SK-N-SH (cell line): ENCODE results near the gene UBE3B. TPM values are rescaled to one million over a fixed set of nuclear protein-coding genes. Genes with fewer than 3 reads are reported as not detected.

ENCODE experiments used
- CTCF ChIA-PET: fragments of 300-600, 350-600 bp; formaldehyde crosslinking; extraction: SDS; loops from one replicate; lab custom pipeline; 2021; lab: Yijun Ruan, JAX
- POLR2A ChIA-PET: fragments of 350-600 bp; sonication (Branson Sonifier 250); formaldehyde crosslinking; extraction: SDS; loops from one replicate; lab custom pipeline; 2020; ENCODE audit warnings: antibody characterized with exemption, inconsistent platforms; lab: Yijun Ruan, JAX
- DNase-seq: peaks from one replicate; pipeline ENCODE4 v3.0.0; 2012
- H2AFZ ChIP-seq: fragments of 200-600 bp; sonication (generic); 2 replicates; pipeline ENCODE4 v1.8.1; 2016; ENCODE audit warnings: antibody characterized with exemption, mild to moderate bottlenecking, low read depth
- H3F3A ChIP-seq: fragments of 200-600 bp; sonication (generic); replicated peaks from 2 replicates; pipeline ENCODE3; 2016; ENCODE audit warnings: antibody characterized with exemption, mild to moderate bottlenecking; ENCODE audit not compliant: insufficient read depth
- H3K27ac ChIP-seq, 2 experiments: fragments of 200-500 bp in 1 of 2; fragments of 200-600 bp in 1 of 2; sonication (Bioruptor generic) in 1 of 2; sonication (generic), shearing (Covaris generic) in 1 of 2; 2 replicates each; pipeline versions ENCODE4 v1.5.1 to v1.6.1; 2014 to 2016; ENCODE audit warnings: low read depth in 2 of 2, inconsistent platforms in 1 of 2, low read length in 1 of 2, mild to moderate bottlenecking in 1 of 2, mixed read lengths in 1 of 2
- H3K27me3 ChIP-seq: fragments of 200-600 bp; sonication (generic), shearing (Covaris generic); 2 replicates; pipeline ENCODE4 v1.6.1; 2016; ENCODE audit warnings: mixed run types; ENCODE audit not compliant: insufficient read depth
- H3K36me3 ChIP-seq, 2 experiments: fragments of 200-500 bp in 1 of 2; fragments of 200-600 bp in 1 of 2; sonication (Bioruptor generic) in 1 of 2; sonication (generic) in 1 of 2; replicated peaks in 1 of 2; 2 replicates each; pipeline versions ENCODE3 to v1.5.1; 2014 to 2016; ENCODE audit warnings: low read length in 1 of 2, mild to moderate bottlenecking in 1 of 2; ENCODE audit not compliant: insufficient read depth in 2 of 2, control insufficient read depth in 1 of 2
- H3K4me1 ChIP-seq, 2 experiments: fragments of 200-500 bp in 1 of 2; fragments of 200-600 bp in 1 of 2; sonication (Bioruptor generic) in 1 of 2; sonication (generic), shearing (Covaris generic) in 1 of 2; 2 replicates each; pipeline versions ENCODE4 v1.5.1 to v1.6.1; 2014 to 2016; ENCODE audit warnings: low read depth in 1 of 2, low read length in 1 of 2, mixed run types in 1 of 2; ENCODE audit not compliant: insufficient read depth in 2 of 2, control insufficient read depth in 1 of 2
- H3K4me2 ChIP-seq: fragments of 200-600 bp; sonication (generic), shearing (Covaris generic); 2 replicates; pipeline ENCODE4 v1.6.1; 2017; ENCODE audit warnings: mixed run types
- H3K4me3 ChIP-seq, 2 experiments: fragments of 200-500 bp in 1 of 2; fragments of 200-600 bp in 1 of 2; sonication (Bioruptor generic) in 1 of 2; sonication (generic), shearing (Covaris generic) in 1 of 2; 2 replicates each; pipeline versions ENCODE4 v1.5.1 to v1.8.1; 2014 to 2016; ENCODE audit warnings: low read depth in 2 of 2, inconsistent platforms in 1 of 2, low read length in 1 of 2, mild to moderate bottlenecking in 1 of 2, mixed read lengths in 1 of 2, moderate library complexity in 1 of 2
- H3K79me2 ChIP-seq: fragments of 200-600 bp; sonication (generic); 2 replicates; pipeline ENCODE4 v1.8.1; 2017; ENCODE audit warnings: mild to moderate bottlenecking; ENCODE audit not compliant: insufficient read depth
- H3K9ac ChIP-seq: fragments of 200-600 bp; sonication (generic); 2 replicates; pipeline ENCODE4 v1.6.1; 2017; ENCODE audit warnings: mixed run types
- H3K9me2 ChIP-seq: fragments of 200-600 bp; sonication (generic); 2 replicates; pipeline ENCODE4 v1.6.1; 2017; ENCODE audit warnings: mixed run types
- H3K9me3 ChIP-seq: fragments of 200-600 bp; sonication (generic); 2 replicates; pipeline ENCODE4 v1.6.1; 2017; ENCODE audit warnings: mixed run types, mild to moderate bottlenecking, moderate library complexity
- H4K20me1 ChIP-seq: fragments of 200-600 bp; sonication (generic); 2 replicates; pipeline ENCODE4 v1.6.1; 2017; ENCODE audit warnings: mild to moderate bottlenecking, mixed run types; ENCODE audit not compliant: insufficient read depth
- EZH2phosphoT487 ChIP-seq: fragments of 200-600 bp; sonication (generic); IDR thresholded peaks from 2 replicates; pipeline ENCODE4 v1.6.1; 2017; ENCODE audit warnings: low read depth, mixed run types, mild to moderate bottlenecking, antibody characterized with exemption, moderate library complexity, borderline replicate concordance
- FOXM1 ChIP-seq: IDR thresholded peaks from 2 replicates; pipeline ENCODE4 v1.4.0; 2012; ENCODE audit warnings: low read depth, mild to moderate bottlenecking
- NRF1 ChIP-seq: IDR thresholded peaks from 2 replicates; pipeline ENCODE4 v1.6.1; 2012; ENCODE audit warnings: low read depth, mild to moderate bottlenecking, low read length
- RAD21 ChIP-seq: IDR thresholded peaks from 2 replicates; pipeline ENCODE4 v1.6.1; 2012; ENCODE audit warnings: mild to moderate bottlenecking, low read length
- USF2 ChIP-seq: fragments of 150-350 bp; IDR thresholded peaks from 2 replicates; pipeline ENCODE4 v1.6.1; 2017; ENCODE audit warnings: antibody characterized with exemption, low read length, low read depth, borderline replicate concordance
- WGBS: methylation state at CpG from one replicate; pipeline ENCODE4 v1.1.6; 2017; ENCODE audit warnings: low lambda C conversion rate; 5-methylcytosine and 5-hydroxymethylcytosine counted together
- polyA plus RNA-seq, 3 experiments: library from polyadenylated mRNA; depleted of rRNA; stranded (reverse); fragments of >200 nt; gene quantifications; 2 replicates each; pipeline ENCODE4 v1.2.3, GENCODE V29; 2012
- TF ChIP-seq, protein P1 (sequence below): IDR thresholded peaks from 2 replicates; pipeline ENCODE4; 2012
- TF ChIP-seq, protein P2 (sequence below): fragments of 150-350 bp; IDR thresholded peaks from 2 replicates; pipeline ENCODE4 v1.6.1; 2016; ENCODE audit warnings: mild to moderate bottlenecking, low read depth, low read length
- TF ChIP-seq, protein P3 (sequence below): IDR thresholded peaks from 2 replicates; pipeline ENCODE4 v1.6.1; 2012; ENCODE audit warnings: mild to moderate bottlenecking, low read depth, low read length, moderate library complexity

UBE3B gene
- polyA plus RNA-seq, 1 of the 3 experiments (the other 2 are of a cell fraction): 28.6 TPM

DNA sequence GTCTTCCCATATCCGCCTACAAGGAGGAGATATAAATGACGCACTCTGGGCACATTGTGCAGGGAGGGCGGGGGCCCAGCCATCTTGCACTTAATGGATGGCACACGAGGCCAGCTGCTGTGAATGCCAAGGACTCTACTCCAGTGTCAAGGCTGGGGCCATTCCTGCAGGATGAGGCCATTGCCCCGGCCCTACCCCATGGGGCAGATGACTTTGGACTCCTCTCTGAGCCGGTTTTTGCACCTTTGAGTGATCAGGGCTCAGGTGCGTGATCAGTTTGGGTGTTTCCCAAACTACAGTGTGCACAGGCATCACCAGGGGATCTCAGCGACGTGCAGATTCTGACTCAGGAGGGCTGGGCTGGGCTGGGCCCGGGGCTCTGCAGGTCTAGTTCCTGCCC lies 79.8 kb downstream of the UBE3B start:
- Histone ChIP-seq H2AFZ (no peak overlapping the region), H3K9ac (no peak overlapping the region), H3K4me3 (no peak overlapping the region), H3K27ac (no peak overlapping the region), H3K4me2 (no peak overlapping the region), H3K36me3 (no peaks in the 10 kb centered on the region), H3F3A (no peaks in the 10 kb centered on the region), H3K9me2 (no peaks in the 10 kb centered on the region), H3K9me3 (no peaks in the 10 kb centered on the region), H3K79me2 (no peaks in the 10 kb centered on the region), H3K4me1 (peaks cover 0 to 30% of the 10 kb centered on the region in 2 experiments; a peak in 1 of 4 replicates), H3K27me3 (no peaks in the 10 kb centered on the region), H4K20me1 (no peaks in the 10 kb centered on the region)
- no peak for DNase-seq
- TF ChIP-seq, protein P1, sequence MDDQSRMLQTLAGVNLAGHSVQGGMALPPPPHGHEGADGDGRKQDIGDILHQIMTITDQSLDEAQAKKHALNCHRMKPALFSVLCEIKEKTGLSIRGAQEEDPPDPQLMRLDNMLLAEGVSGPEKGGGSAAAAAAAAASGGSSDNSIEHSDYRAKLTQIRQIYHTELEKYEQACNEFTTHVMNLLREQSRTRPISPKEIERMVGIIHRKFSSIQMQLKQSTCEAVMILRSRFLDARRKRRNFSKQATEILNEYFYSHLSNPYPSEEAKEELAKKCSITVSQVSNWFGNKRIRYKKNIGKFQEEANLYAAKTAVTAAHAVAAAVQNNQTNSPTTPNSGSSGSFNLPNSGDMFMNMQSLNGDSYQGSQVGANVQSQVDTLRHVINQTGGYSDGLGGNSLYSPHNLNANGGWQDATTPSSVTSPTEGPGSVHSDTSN: no peak
- TF ChIP-seq, protein P2, sequence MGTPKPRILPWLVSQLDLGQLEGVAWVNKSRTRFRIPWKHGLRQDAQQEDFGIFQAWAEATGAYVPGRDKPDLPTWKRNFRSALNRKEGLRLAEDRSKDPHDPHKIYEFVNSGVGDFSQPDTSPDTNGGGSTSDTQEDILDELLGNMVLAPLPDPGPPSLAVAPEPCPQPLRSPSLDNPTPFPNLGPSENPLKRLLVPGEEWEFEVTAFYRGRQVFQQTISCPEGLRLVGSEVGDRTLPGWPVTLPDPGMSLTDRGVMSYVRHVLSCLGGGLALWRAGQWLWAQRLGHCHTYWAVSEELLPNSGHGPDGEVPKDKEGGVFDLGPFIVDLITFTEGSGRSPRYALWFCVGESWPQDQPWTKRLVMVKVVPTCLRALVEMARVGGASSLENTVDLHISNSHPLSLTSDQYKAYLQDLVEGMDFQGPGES: no peak
- TF ChIP-seq NRF1: no peak
- no peak for TF ChIP-seq EZH2phosphoT487
- no peak for TF ChIP-seq RAD21
- 93% methylated on average over 5 of the region's 10 CpGs for WGBS
- ChIA-PET POLR2A (interaction anchor here (0.7 to 1.0 kb wide), 2 partner anchors 15 to 40 kb away, joined by 3 to 4 read pairs; no protein-coding TSS in a partner anchor), CTCF (interaction anchor here (1.0 to 1.1 kb wide), 2 partner anchors 29 to 288 kb away, joined by 3 read pairs; no protein-coding TSS in a partner anchor)

GRCh38 chr12:109557805-109558204 lies 80.4 kb downstream of the UBE3B start:
- Histone ChIP-seq H3K4me1 (peaks cover 0 to 30% of the 10 kb centered on the region in 2 experiments; a peak in 1 of 4 replicates), H3F3A (no peaks in the 10 kb centered on the region), H3K27ac (no peak overlapping the region), H4K20me1 (no peaks in the 10 kb centered on the region), H3K4me2 (no peak overlapping the region)
- no peak for DNase-seq
- WGBS: 89% methylated on average over 11 of the region's 12 CpGs
- TF ChIP-seq, protein P3, sequence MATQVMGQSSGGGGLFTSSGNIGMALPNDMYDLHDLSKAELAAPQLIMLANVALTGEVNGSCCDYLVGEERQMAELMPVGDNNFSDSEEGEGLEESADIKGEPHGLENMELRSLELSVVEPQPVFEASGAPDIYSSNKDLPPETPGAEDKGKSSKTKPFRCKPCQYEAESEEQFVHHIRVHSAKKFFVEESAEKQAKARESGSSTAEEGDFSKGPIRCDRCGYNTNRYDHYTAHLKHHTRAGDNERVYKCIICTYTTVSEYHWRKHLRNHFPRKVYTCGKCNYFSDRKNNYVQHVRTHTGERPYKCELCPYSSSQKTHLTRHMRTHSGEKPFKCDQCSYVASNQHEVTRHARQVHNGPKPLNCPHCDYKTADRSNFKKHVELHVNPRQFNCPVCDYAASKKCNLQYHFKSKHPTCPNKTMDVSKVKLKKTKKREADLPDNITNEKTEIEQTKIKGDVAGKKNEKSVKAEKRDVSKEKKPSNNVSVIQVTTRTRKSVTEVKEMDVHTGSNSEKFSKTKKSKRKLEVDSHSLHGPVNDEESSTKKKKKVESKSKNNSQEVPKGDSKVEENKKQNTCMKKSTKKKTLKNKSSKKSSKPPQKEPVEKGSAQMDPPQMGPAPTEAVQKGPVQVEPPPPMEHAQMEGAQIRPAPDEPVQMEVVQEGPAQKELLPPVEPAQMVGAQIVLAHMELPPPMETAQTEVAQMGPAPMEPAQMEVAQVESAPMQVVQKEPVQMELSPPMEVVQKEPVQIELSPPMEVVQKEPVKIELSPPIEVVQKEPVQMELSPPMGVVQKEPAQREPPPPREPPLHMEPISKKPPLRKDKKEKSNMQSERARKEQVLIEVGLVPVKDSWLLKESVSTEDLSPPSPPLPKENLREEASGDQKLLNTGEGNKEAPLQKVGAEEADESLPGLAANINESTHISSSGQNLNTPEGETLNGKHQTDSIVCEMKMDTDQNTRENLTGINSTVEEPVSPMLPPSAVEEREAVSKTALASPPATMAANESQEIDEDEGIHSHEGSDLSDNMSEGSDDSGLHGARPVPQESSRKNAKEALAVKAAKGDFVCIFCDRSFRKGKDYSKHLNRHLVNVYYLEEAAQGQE: no peak
- TF ChIP-seq FOXM1 (no peak), USF2 (no peak)
- TF ChIP-seq, all 33 proteins: peak for 0
- Histone ChIP-seq H3K79me2 (no peaks in the 10 kb centered on the region), H3K4me3 (no peak overlapping the region), H3K9me3 (no peaks in the 10 kb centered on the region), H2AFZ (no peak overlapping the region), H3K36me3 (no peaks in the 10 kb centered on the region), H3K9ac (no peak overlapping the region), H3K27me3 (no peaks in the 10 kb centered on the region), H3K9me2 (no peaks in the 10 kb centered on the region)
- ChIA-PET POLR2A (no interaction called here), CTCF (interaction anchor here (1.0 kb wide), 1 partner anchor 288 kb away, joined by 3 read pairs; no protein-coding TSS in a partner anchor)
